HepG2 (cell line): ENCODE data around the gene UGCG. TPM values are rescaled to one million over a fixed set of nuclear protein-coding genes. Genes with fewer than 3 reads are reported as not detected.

ENCODE experiments used
- HMGXB4 ChIP-seq, 2 experiments: sonication (generic) in 1 of 2; formaldehyde crosslinking in 1 of 2; IDR thresholded peaks; 2 replicates each; pipeline versions ENCODE4 v1.4.0 to v1.6.1; 2018 to 2020; ENCODE audit warnings: missing genetic modification reagents in 2 of 2, borderline replicate concordance in 1 of 2, low read depth in 1 of 2, mild to moderate bottlenecking in 1 of 2, missing biosample characterization in 1 of 2
- HNF4A ChIP-seq: sonication (generic); formaldehyde crosslinking; IDR thresholded peaks from 2 replicates; pipeline ENCODE4 v1.4.0; 2020; ENCODE audit warnings: missing genetic modification reagents
- MXD4 ChIP-seq: IDR thresholded peaks from 2 replicates; pipeline ENCODE4 v1.6.1; 2016; ENCODE audit warnings: mild to moderate bottlenecking, missing biosample characterization, missing genetic modification reagents
- NR3C1 ChIP-seq: sonication (generic); formaldehyde crosslinking; IDR thresholded peaks from 2 replicates; pipeline ENCODE4 v1.4.0; 2020; ENCODE audit warnings: missing genetic modification reagents
- TCF7L2 ChIP-seq: IDR thresholded peaks from 2 replicates; pipeline ENCODE4 v1.6.1; 2011; ENCODE audit warnings: mild to moderate bottlenecking, low read depth, low read length, moderate library complexity
- ZNF44 ChIP-seq: sonication (generic); formaldehyde crosslinking; IDR thresholded peaks from 2 replicates; pipeline ENCODE4 v1.5.1; 2020; ENCODE audit warnings: mild to moderate bottlenecking, missing genetic modification reagents
- ZNF646 ChIP-seq: sonication (generic); formaldehyde crosslinking; IDR thresholded peaks from 2 replicates; pipeline ENCODE4 v1.9.0; 2021; ENCODE audit warnings: mild to moderate bottlenecking, missing genetic modification reagents
- polyA plus RNA-seq, 8 experiments: library from polyadenylated mRNA; depleted of rRNA in 3 of 8; stranded (reverse) in 7 of 8; unstranded in 1 of 8; fragments of >200 nt; fragmentation: Illumina TruSeq in 4 of 8; extraction: Trizol in 4 of 8; gene quantifications; 2 replicates each; pipeline versions ENCODE4 v1.2.1 to v1.2.3, GENCODE V29; 2011 to 2016; ENCODE audit warnings: low read depth in 4 of 8, missing spikeins in 1 of 8, mixed read lengths in 1 of 8; ENCODE audit not compliant: insufficient read depth in 1 of 8
- total RNA-seq, 5 experiments: library from RNA; depleted of rRNA; stranded (reverse); fragments of >200 nt; fragmentation: Illumina TruSeq; extraction: Trizol; gene quantifications; 2 replicates each; pipeline ENCODE4 v1.2.3, GENCODE V29; 2016; ENCODE audit warnings: low read depth in 1 of 5

Gene UGCG
- total and polyA plus RNA-seq, 2 of the 13 experiments (the other 11 are each of a cell fraction or from before 2014, with no cell fraction given), result 10.5 to 13.9 TPM

- TF ChIP-seq ZNF646 (no peak), HMGXB4 (CRISPR knock-in tag; IDR thresholded peaks at IDR 0.05; ENCODE audit: borderline replicate concordance in 1 of 2, low read depth in 1 of 2) (no peak), ZNF44 (no peak), NR3C1 (CRISPR knock-in tag) (no peak), HNF4A (CRISPR knock-in tag) (no peak), MXD4 (CRISPR knock-in tag) (no peak), TCF7L2 (no peak)
Measured at GRCh38 chr9:111860443-111860842, 36.2 kb upstream of the UGCG start (continued).
